ENCODE data around the gene JAKMIP1.

DNA sequence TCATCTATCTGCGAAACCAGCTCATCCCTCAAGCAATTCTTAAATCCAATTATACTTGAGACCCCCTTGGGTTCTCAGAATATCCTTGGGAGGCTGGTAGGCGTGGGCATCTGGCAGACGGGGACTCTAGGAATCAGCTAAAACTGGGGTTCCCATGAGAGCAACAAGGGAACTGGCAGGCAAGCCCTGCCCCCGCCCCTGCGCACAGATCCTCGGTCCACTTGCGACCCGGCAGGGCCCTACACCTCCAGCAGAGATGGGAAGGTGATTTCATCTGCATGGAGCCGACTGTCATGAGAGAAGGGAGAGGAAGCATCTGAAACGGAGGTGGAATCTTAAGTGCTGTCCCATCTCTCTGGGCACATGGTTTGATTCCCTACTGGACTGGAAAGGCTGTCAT, 172.2 kb downstream of the JAKMIP1 start:
- TF ChIP-seq SUZ12 (IDR thresholded peaks at IDR 0.05; ENCODE audit: extremely low read depth, insufficient read depth, insufficient read length): no peak
- TF ChIP-seq YY1 (IDR thresholded peaks at IDR 0.05; ENCODE audit: insufficient read depth, insufficient read length): no peak
- TF ChIP-seq ZNF274 (IDR thresholded peaks at IDR 0.05; ENCODE audit: low read depth, low read length): no peak

Measured in NT2/D1 (cell line).